ENCODE results near the gene CNIH3.

CNIH3 gene

GRCh38 chr1:224743608-224744164, 127.6 kb downstream of the CNIH3 start:
- H3K9me2 ChIP-seq (ENCODE audit: low read depth, low read length) = no peaks in the 10 kb centered on the region
- H2AFZ ChIP-seq (ENCODE audit: low read length) = no peak overlapping the region
- H3K27me3 ChIP-seq (ENCODE audit: insufficient read depth, low read length) = no peaks in the 10 kb centered on the region; the same call in 1 of the 2 replicates
- TF ChIP-seq EZH2 (IDR thresholded peaks at IDR 0.05; ENCODE audit: borderline replicate concordance, low read length) (no peak), CTCF (IDR thresholded peaks at IDR 0.05; ENCODE audit: low read length) (no peak)
- H3F3A ChIP-seq (ENCODE audit: insufficient read depth, low read length) = no peaks in the 10 kb centered on the region
- H3K4me1 ChIP-seq (ENCODE audit: insufficient read depth, low read length, severe bottlenecking) = no peaks in the 10 kb centered on the region
- no peaks in the 10 kb centered on the region for H3K9me3 ChIP-seq (ENCODE audit: low read length)
- H4K20me1 ChIP-seq (ENCODE audit: insufficient read depth, low read length) = no peaks in the 10 kb centered on the region
- no peak overlapping the region for H3K27ac ChIP-seq (ENCODE audit: low read depth, low read length, poor library complexity, severe bottlenecking)
- no peak overlapping the region for H3K4me2 ChIP-seq (ENCODE audit: low read length)
- no peak overlapping the region for H3K9ac ChIP-seq (ENCODE audit: low read length)
- no peak overlapping the region for H3K4me3 ChIP-seq (ENCODE audit: low read depth, low read length, poor library complexity, severe bottlenecking)
- H3K79me2 ChIP-seq (ENCODE audit: insufficient read depth, low read length) = no peaks in the 10 kb centered on the region
- no peaks in the 10 kb centered on the region for H3K36me3 ChIP-seq (ENCODE audit: insufficient read depth, low read length)

DNA sequence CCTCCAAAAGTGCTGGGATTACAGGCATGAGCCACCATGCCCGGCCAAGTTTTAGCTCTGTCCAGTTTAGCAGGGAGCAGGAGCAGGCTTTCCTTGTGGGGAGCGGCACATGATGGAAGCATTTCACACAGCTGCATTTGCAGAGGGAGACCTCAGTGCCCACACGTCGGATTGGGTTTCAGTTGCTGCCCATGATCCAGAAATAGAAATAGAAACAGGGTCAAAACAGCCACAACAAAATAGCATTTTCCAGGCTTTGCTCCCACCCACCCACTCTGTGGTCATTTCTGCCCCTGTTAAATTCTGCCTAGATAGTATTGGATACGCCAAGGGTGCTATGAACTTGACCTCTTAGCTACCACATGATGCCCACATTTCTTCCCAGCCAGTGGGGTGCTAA, 128.4 kb downstream of the CNIH3 start:
- no peaks in the 10 kb centered on the region for H3K9me2 ChIP-seq (ENCODE audit: low read depth, low read length)
- no peaks in the 10 kb centered on the region; the same call in 1 of the 2 replicates for H3K27me3 ChIP-seq (ENCODE audit: insufficient read depth, low read length)
- no peaks in the 10 kb centered on the region for H3F3A ChIP-seq (ENCODE audit: insufficient read depth, low read length)
- H3K4me1 ChIP-seq (ENCODE audit: insufficient read depth, low read length, severe bottlenecking) = no peaks in the 10 kb centered on the region
- H3K36me3 ChIP-seq (ENCODE audit: insufficient read depth, low read length) = no peaks in the 10 kb centered on the region
- no peaks in the 10 kb centered on the region for H3K79me2 ChIP-seq (ENCODE audit: insufficient read depth, low read length)
- H4K20me1 ChIP-seq (ENCODE audit: insufficient read depth, low read length) = no peaks in the 10 kb centered on the region
- H3K9ac ChIP-seq (ENCODE audit: low read length) = no peak overlapping the region
- H3K4me3 ChIP-seq (ENCODE audit: low read depth, low read length, poor library complexity, severe bottlenecking) = no peak overlapping the region
- H2AFZ ChIP-seq (ENCODE audit: low read length) = no peak overlapping the region
- no peaks in the 10 kb centered on the region for H3K9me3 ChIP-seq (ENCODE audit: low read length)
- TF ChIP-seq EZH2 (IDR thresholded peaks at IDR 0.05; ENCODE audit: borderline replicate concordance, low read length) (no peak), CTCF (IDR thresholded peaks at IDR 0.05; ENCODE audit: low read length) (no peak)
- H3K27ac ChIP-seq (ENCODE audit: low read depth, low read length, poor library complexity, severe bottlenecking) = no peak overlapping the region
- H3K4me2 ChIP-seq (ENCODE audit: low read length) = no peak overlapping the region

- H2AFZ ChIP-seq (ENCODE audit: low read length) = no peak overlapping the region
- TF ChIP-seq CTCF (IDR thresholded peaks at IDR 0.05; ENCODE audit: low read length) (no peak), EZH2 (IDR thresholded peaks at IDR 0.05; ENCODE audit: borderline replicate concordance, low read length) (no peak)
- no peaks in the 10 kb centered on the region for H3K9me2 ChIP-seq (ENCODE audit: low read depth, low read length)
- H3K79me2 ChIP-seq (ENCODE audit: insufficient read depth, low read length) = no peaks in the 10 kb centered on the region
- no peaks in the 10 kb centered on the region for H3K36me3 ChIP-seq (ENCODE audit: insufficient read depth, low read length)
- no peak overlapping the region for H3K9ac ChIP-seq (ENCODE audit: low read length)
- no peak overlapping the region for H3K4me3 ChIP-seq (ENCODE audit: low read depth, low read length, poor library complexity, severe bottlenecking)
- H3K27ac ChIP-seq (ENCODE audit: low read depth, low read length, poor library complexity, severe bottlenecking) = no peak overlapping the region
- H3K4me2 ChIP-seq (ENCODE audit: low read length) = no peak overlapping the region
- H4K20me1 ChIP-seq (ENCODE audit: insufficient read depth, low read length) = no peaks in the 10 kb centered on the region
- H3F3A ChIP-seq (ENCODE audit: insufficient read depth, low read length) = no peaks in the 10 kb centered on the region
- no peaks in the 10 kb centered on the region for H3K4me1 ChIP-seq (ENCODE audit: insufficient read depth, low read length, severe bottlenecking)
- H3K9me3 ChIP-seq (ENCODE audit: low read length) = no peaks in the 10 kb centered on the region
- H3K27me3 ChIP-seq (ENCODE audit: insufficient read depth, low read length) = no peaks in the 10 kb centered on the region; the same call in 1 of the 2 replicates
These were observed 129.3 kb downstream of the CNIH3 start for GRCh38 chr1:224745394-224745793.

Measured in OCI-LY1 (cell line).